A673 (cell line): Measurements from ENCODE around the gene NME2. TPM values are rescaled to one million over a fixed set of nuclear protein-coding genes. Genes with fewer than 3 reads are reported as not detected.

ENCODE experiments used
- BruUV-seq: library from RNA; stranded (reverse); fragments of 400-500 nt; replicated peaks from 2 replicates; lab custom pipeline; 2021; lab: Mats Ljungman, UMichigan
- CTCF ChIA-PET: fragments of 300-600 bp; sonication (Branson Sonifier 250); formaldehyde crosslinking; loops from one replicate; lab custom pipeline; 2022; ENCODE audit warnings: antibody characterized with exemption; lab: Charles Lee
- POLR2A ChIA-PET: fragments of 300-600 bp; sonication (Branson Sonifier 250); formaldehyde crosslinking; loops from one replicate; lab custom pipeline; 2022; ENCODE audit warnings: antibody characterized with exemption; ENCODE audit not compliant: low non-redundant PET; lab: Charles Lee
- DNase-seq: peaks from one replicate; pipeline ENCODE4 v3.0.0-alpha.2; 2015; ENCODE audit warnings: low spot score
- H3K27ac ChIP-seq: fragments of 200-600 bp; sonication (generic); 2 replicates; pipeline ENCODE4 v1.5.1; 2016; ENCODE audit warnings: mixed run types, low read depth, mild to moderate bottlenecking, mixed read lengths, antibody characterized with exemption, low read length; ENCODE audit not compliant: poor library complexity, severe bottlenecking
- H3K27me3 ChIP-seq: fragments of 200-600 bp; sonication (generic); replicated peaks from 2 replicates; pipeline ENCODE4 v1.6.1; 2017; ENCODE audit warnings: mixed run types, low read depth, mild to moderate bottlenecking, mixed read lengths, antibody characterized with exemption, low read length; ENCODE audit not compliant: insufficient read depth, poor library complexity
- H3K36me3 ChIP-seq: fragments of 200-600 bp; sonication (generic); 2 replicates; pipeline ENCODE4 v1.6.1; 2016; ENCODE audit warnings: mixed run types, mild to moderate bottlenecking, mixed read lengths, antibody characterized with exemption, low read length; ENCODE audit not compliant: insufficient read depth, poor library complexity, severe bottlenecking
- H3K4me1 ChIP-seq: fragments of 200-600 bp; sonication (generic); 2 replicates; pipeline ENCODE4 v1.6.1; 2017; ENCODE audit warnings: mixed run types, mild to moderate bottlenecking, mixed read lengths, antibody characterized with exemption, low read length; ENCODE audit not compliant: insufficient read depth, poor library complexity, severe bottlenecking
- H3K4me3 ChIP-seq: fragments of 200-600 bp; sonication (generic); 2 replicates; pipeline ENCODE4 v1.5.1; 2016; ENCODE audit warnings: low read depth, mixed run types, mild to moderate bottlenecking, mixed read lengths, low read length; ENCODE audit not compliant: poor library complexity, severe bottlenecking
- H3K9me3 ChIP-seq: fragments of 200-600 bp; sonication (generic); 2 replicates; pipeline ENCODE4 v1.6.1; 2016; ENCODE audit warnings: mixed run types, low read depth, mild to moderate bottlenecking, mixed read lengths, antibody characterized with exemption, low read length; ENCODE audit not compliant: poor library complexity, severe bottlenecking
- CTCF ChIP-seq: fragments of 300-800, 200-600 bp; sonication (generic); conservative IDR thresholded peaks from 2 replicates; pipeline ENCODE4 v1.5.1; 2017; ENCODE audit warnings: low read depth, mild to moderate bottlenecking, antibody characterized with exemption, low read length, moderate library complexity, mixed read lengths
- EZH2 ChIP-seq: fragments of 200-600 bp; sonication (generic); IDR thresholded peaks from 2 replicates; pipeline ENCODE4 v1.6.1; 2017; ENCODE audit warnings: borderline replicate concordance, low read depth, mild to moderate bottlenecking, mixed read lengths, antibody characterized with exemption, low read length; ENCODE audit not compliant: poor library complexity, severe bottlenecking
- intact Hi-C: fragments of 100-400 bp; cut with micrococcal nuclease; formaldehyde crosslinking; loops from one replicate; pipeline ENCODE4 v1.10.0; 2022; ENCODE audit not compliant: unreplicated experiment
- total RNA-seq: library from RNA; stranded (reverse); gene quantifications from 2 replicates; pipeline ENCODE4 v1.2.3, GENCODE V29; 2021

Gene NME2
- total RNA-seq, 1 experiment from 2014 or later: 776 TPM

DNA sequence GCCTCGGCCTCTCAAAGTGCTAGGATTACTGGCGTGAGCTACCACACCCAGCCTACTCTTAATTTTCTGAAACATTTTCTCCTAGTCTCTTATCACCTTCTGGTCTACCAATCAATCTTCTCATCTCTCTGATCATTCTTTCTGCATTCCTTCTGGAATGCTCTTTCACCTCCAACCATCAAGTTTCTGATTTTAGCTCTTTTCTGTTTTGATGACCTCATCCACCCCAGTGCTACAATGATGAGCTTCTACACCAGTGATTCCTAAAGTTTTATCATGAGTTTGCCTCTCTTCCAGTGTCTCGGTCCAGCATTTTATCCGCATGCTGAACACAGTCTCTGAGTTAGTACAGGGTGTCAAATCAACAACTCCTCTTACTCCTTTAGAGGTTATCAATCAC lies 31.5 kb downstream of the NME2 start:
- Histone ChIP-seq H3K4me1 (no peaks in the 10 kb centered on the region), H3K27ac (no peak overlapping the region), H3K9me3 (no peaks in the 10 kb centered on the region), H3K4me3 (no peak overlapping the region), H3K36me3 (peaks cover 59% of the 10 kb centered on the region), H3K27me3 (no peaks in the 10 kb centered on the region)
- ChIA-PET CTCF (no interaction called here), POLR2A (no interaction called here)
- DNase-seq: no peak
- no peak for TF ChIP-seq CTCF
- intact Hi-C loops: no loop called here
- no TSS peak for BruUV-seq

- CTCF ChIA-PET: no interaction called here
- POLR2A ChIA-PET: no interaction called here
- BruUV-seq: no TSS peak
Measured at GRCh38 chr17:51200295-51200694, 34.1 kb downstream of the NME2 start.

GRCh38 chr17:51200846-51201245 lies 34.6 kb downstream of the NME2 start:
- no peaks in the 10 kb centered on the region for H3K4me1 ChIP-seq
- no peaks in the 10 kb centered on the region for H3K27me3 ChIP-seq
- H3K4me3 ChIP-seq: no peak overlapping the region
- H3K36me3 ChIP-seq: peaks cover 67% of the 10 kb centered on the region
- H3K9me3 ChIP-seq: no peaks in the 10 kb centered on the region
- no peak for TF ChIP-seq EZH2
- TF ChIP-seq CTCF: no peak
- no peak overlapping the region for H3K27ac ChIP-seq
- intact Hi-C loops: no loop called here
- no TSS peak for BruUV-seq
- ChIA-PET POLR2A (no interaction called here), CTCF (no interaction called here)
- no peak for DNase-seq

More at GRCh38 chr17:51200295-51200694, 34.1 kb downstream of the NME2 start:
- TF ChIP-seq EZH2 (no peak), CTCF (no peak)
- H3K9me3 ChIP-seq: no peaks in the 10 kb centered on the region
- peaks cover 64% of the 10 kb centered on the region for H3K36me3 ChIP-seq
- no peak overlapping the region for H3K27ac ChIP-seq
- H3K27me3 ChIP-seq: no peaks in the 10 kb centered on the region
- no peak overlapping the region for H3K4me3 ChIP-seq
- no peak for DNase-seq
- intact Hi-C loops: no loop called here
- no peaks in the 10 kb centered on the region for H3K4me1 ChIP-seq
